ENCODE measurements around the gene PPP2R3C.

Gene PPP2R3C

GRCh38 chr14:35123388-35123703 is 1.6 kb upstream of the PPP2R3C start:
- no peaks in the 10 kb centered on the region for H3K36me3 ChIP-seq (ENCODE audit: insufficient read depth)
- H3K27ac ChIP-seq: no peak overlapping the region
- H3K4me3 ChIP-seq (IDR thresholded peaks at IDR 0.05; ENCODE audit: insufficient read depth, low read depth, low read length): no peak overlapping the region
- no peaks in the 10 kb centered on the region for H4K20me1 ChIP-seq (ENCODE audit: insufficient read depth)
- peaks cover 7% of the 10 kb centered on the region; the same call in 1 of the 2 replicates for H3K79me2 ChIP-seq (ENCODE audit: insufficient read depth, low read depth)
- peak overlapping the region; percentile 89; the same call in 1 of the 2 replicates for H2AFZ ChIP-seq (ENCODE audit: low read depth)
- H3K4me1 ChIP-seq (ENCODE audit: low read depth, poor library complexity, severe bottlenecking): peaks cover 18% of the 10 kb centered on the region
- H3K4me2 ChIP-seq: peak overlapping the region; percentile 69
- TF ChIP-seq CTCF (conservative IDR thresholded peaks at IDR 0.05; ENCODE audit: low read depth, low read length): no peak
- H3K9ac ChIP-seq: no peak overlapping the region; the same call in 1 of the 2 replicates
- no peaks in the 10 kb centered on the region for H3K27me3 ChIP-seq (ENCODE audit: insufficient read depth, low read depth)

DNA sequence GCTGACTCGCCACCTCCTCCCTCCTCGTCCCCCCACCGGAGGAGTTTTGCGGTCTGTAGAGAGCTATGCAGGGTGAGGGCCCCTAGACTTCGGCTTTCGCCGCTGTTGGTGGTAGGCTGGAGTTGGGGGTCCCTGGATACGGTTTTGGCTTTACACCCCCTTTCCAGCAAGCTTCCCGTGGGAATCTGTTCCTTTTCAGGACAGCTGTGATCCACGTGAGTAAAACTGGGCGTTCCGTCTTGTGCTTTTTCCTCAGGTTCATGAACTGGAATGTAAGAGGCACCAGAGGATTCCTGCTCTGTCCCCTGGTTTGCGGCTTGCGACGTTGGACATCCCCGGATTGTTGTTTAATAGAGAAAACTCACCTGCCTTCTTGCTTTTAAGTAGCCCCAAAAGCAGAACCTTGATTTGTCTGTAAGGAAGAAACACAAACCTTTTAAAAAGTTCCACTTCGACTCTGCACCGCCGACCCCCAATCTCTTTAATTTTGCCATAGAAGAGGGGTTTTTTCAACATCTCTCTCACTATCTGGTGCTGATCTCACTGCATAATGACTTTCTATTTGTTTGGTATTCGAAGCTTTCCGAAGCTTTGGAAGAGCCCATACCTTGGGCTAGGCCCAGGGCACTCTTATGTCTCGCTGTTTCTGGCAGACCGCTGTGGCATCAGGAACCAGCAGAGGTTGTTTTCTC is 1.1 kb upstream of the PPP2R3C start:
- peaks cover 18% of the 10 kb centered on the region for H3K4me1 ChIP-seq (ENCODE audit: low read depth, poor library complexity, severe bottlenecking)
- no peak overlapping the region for H3K4me3 ChIP-seq (IDR thresholded peaks at IDR 0.05; ENCODE audit: insufficient read depth, low read depth, low read length)
- no peaks in the 10 kb centered on the region for H3K36me3 ChIP-seq (ENCODE audit: insufficient read depth)
- H2AFZ ChIP-seq (ENCODE audit: low read depth): peak overlapping the region; percentile 89
- H3K79me2 ChIP-seq (ENCODE audit: insufficient read depth, low read depth): peaks cover 7% of the 10 kb centered on the region; the same call in 1 of the 2 replicates
- peak overlapping the region; percentile 100 for H3K27ac ChIP-seq
- no peaks in the 10 kb centered on the region for H4K20me1 ChIP-seq (ENCODE audit: insufficient read depth)
- no peak for TF ChIP-seq CTCF (conservative IDR thresholded peaks at IDR 0.05; ENCODE audit: low read depth, low read length)
- no peaks in the 10 kb centered on the region for H3K27me3 ChIP-seq (ENCODE audit: insufficient read depth, low read depth)
- peak overlapping the region; percentile 99 for H3K9ac ChIP-seq
- H3K4me2 ChIP-seq: peak overlapping the region; percentile 69

GRCh38 chr14:35121026-35121886 is 534 bp downstream of the PPP2R3C start:
- TF ChIP-seq CTCF (conservative IDR thresholded peaks at IDR 0.05; ENCODE audit: low read depth, low read length): no peak
- H3K36me3 ChIP-seq (ENCODE audit: insufficient read depth): no peaks in the 10 kb centered on the region
- H4K20me1 ChIP-seq (ENCODE audit: insufficient read depth): no peaks in the 10 kb centered on the region
- H3K9ac ChIP-seq: peak overlapping the region; percentile 99
- H3K27me3 ChIP-seq (ENCODE audit: insufficient read depth, low read depth): no peaks in the 10 kb centered on the region
- peak overlapping the region; percentile 69 for H3K4me2 ChIP-seq
- H3K27ac ChIP-seq: peak overlapping the region; percentile 100
- no peak overlapping the region for H3K4me3 ChIP-seq (IDR thresholded peaks at IDR 0.05; ENCODE audit: insufficient read depth, low read depth, low read length)
- peaks cover 7% of the 10 kb centered on the region; the same call in 1 of the 2 replicates for H3K79me2 ChIP-seq (ENCODE audit: insufficient read depth, low read depth)
- peaks cover 18% of the 10 kb centered on the region for H3K4me1 ChIP-seq (ENCODE audit: low read depth, poor library complexity, severe bottlenecking)
- H2AFZ ChIP-seq (ENCODE audit: low read depth): peak overlapping the region; percentile 89

GRCh38 chr14:35117112-35117511 is 4.7 kb downstream of the PPP2R3C start:
- peaks cover 3% of the 10 kb centered on the region; the same call in 1 of the 2 replicates for H3K36me3 ChIP-seq (ENCODE audit: insufficient read depth)
- no peak for TF ChIP-seq CTCF (conservative IDR thresholded peaks at IDR 0.05; ENCODE audit: low read depth, low read length)
- H3K27me3 ChIP-seq (ENCODE audit: insufficient read depth, low read depth): no peaks in the 10 kb centered on the region
- H3K4me3 ChIP-seq (IDR thresholded peaks at IDR 0.05; ENCODE audit: insufficient read depth, low read depth, low read length): no peak overlapping the region
- no peaks in the 10 kb centered on the region for H3K4me1 ChIP-seq (ENCODE audit: low read depth, poor library complexity, severe bottlenecking)
- H3K4me2 ChIP-seq: no peak overlapping the region
- H3K79me2 ChIP-seq (ENCODE audit: insufficient read depth, low read depth): peaks cover 7% of the 10 kb centered on the region; the same call in 1 of the 2 replicates
- no peak overlapping the region for H3K27ac ChIP-seq
- no peaks in the 10 kb centered on the region for H4K20me1 ChIP-seq (ENCODE audit: insufficient read depth)
- H2AFZ ChIP-seq (ENCODE audit: low read depth): no peak overlapping the region
- no peak overlapping the region for H3K9ac ChIP-seq

Data from KMS-11 (cell line).